A549 (cell line): ENCODE measurements around the gene PPP1R12C. TPM values are rescaled to one million over a fixed set of nuclear protein-coding genes. Genes with fewer than 3 reads are reported as not detected.

Experiments
- ATAC-seq, 2 experiments: fragments of 200-7000 bp in 1 of 2; fragments of >200 bp in 1 of 2; cut with Nextera tagmentation in 1 of 2; cut with Tn5 transposase in 1 of 2; 3 replicates each; pipeline versions ENCODE4 v1.8.0 to v1.9.1; 2018 to 2020; ENCODE audit warnings: mild to moderate bottlenecking in 1 of 2, moderate library complexity in 1 of 2
- CTCF ChIA-PET: fragments of 300-600 bp; sonication (Branson Sonifier 250); formaldehyde crosslinking; extraction: SDS; loops from one replicate; lab custom pipeline; 2021; ENCODE audit warnings: antibody characterized with exemption, inconsistent platforms; lab: Yijun Ruan, JAX
- POLR2A ChIA-PET: fragments of 350-600 bp; formaldehyde crosslinking; extraction: SDS; loops from one replicate; lab custom pipeline; 2021; ENCODE audit warnings: antibody characterized with exemption, inconsistent platforms; lab: Yijun Ruan, JAX
- DNase-seq, 2 experiments: peaks; one replicate each; pipeline versions ENCODE4 v3.0.0 to v3.0.0-alpha.2; 2011 to 2016; ENCODE audit warnings: low read depth in 1 of 2, low spot score in 1 of 2
- FAIRE-seq: peaks from 2 replicates; lab custom pipeline; 2011; peaks lifted over from hg19 to GRCh38; lab: Jason Lieb, UNC
- H3K27ac ChIP-seq, 2 experiments: fragments of >200 bp; sonication (Bioruptor Twin); formaldehyde crosslinking; 3 replicates each; pipeline ENCODE4 v1.5.1; 2016 to 2017
- H3K4me1 ChIP-seq: fragments of >200 bp; sonication (Bioruptor Twin); formaldehyde crosslinking; 3 replicates; pipeline ENCODE4 v1.6.1; 2016
- H3K4me2 ChIP-seq: fragments of >200 bp; sonication (Bioruptor Twin); formaldehyde crosslinking; 3 replicates; pipeline ENCODE4 v1.6.1; 2016
- H3K4me3 ChIP-seq: fragments of >200 bp; sonication (Bioruptor Twin); formaldehyde crosslinking; 3 replicates; pipeline ENCODE4 v1.5.1; 2016
- H3K9me3 ChIP-seq: fragments of >200 bp; sonication (Bioruptor Twin); formaldehyde crosslinking; 3 replicates; pipeline ENCODE4 v1.6.1; 2016
- BHLHE40 ChIP-seq: IDR thresholded peaks from 2 replicates; pipeline ENCODE4 v1.6.1; 2012; ENCODE audit warnings: low read depth, low read length, inconsistent platforms
- CBX2 ChIP-seq: fragments of 200-600 bp; sonication (generic); IDR thresholded peaks from 2 replicates; pipeline ENCODE4 v1.6.1; 2016; ENCODE audit warnings: low read depth, mild to moderate bottlenecking, borderline replicate concordance
- CHD2 ChIP-seq: fragments of 150-350 bp; IDR thresholded peaks from 2 replicates; pipeline ENCODE4 v1.6.1; 2014; ENCODE audit warnings: low read length; ENCODE audit not compliant: partially characterized antibody
- EHMT2 ChIP-seq: fragments of 200-600 bp; sonication (generic); IDR thresholded peaks from 2 replicates; pipeline ENCODE4 v1.6.1; 2016; ENCODE audit warnings: antibody characterized with exemption, low read depth, mild to moderate bottlenecking, moderate library complexity
- EP300 ChIP-seq, 2 experiments: fragments of >200 bp; sonication (Bioruptor Twin); formaldehyde crosslinking; IDR thresholded peaks; 2 replicates in 1 of 2; 3 replicates in 1 of 2; pipeline ENCODE4 v1.6.1; 2016 to 2017
- ESRRA ChIP-seq: fragments of 150-350 bp; IDR thresholded peaks from 2 replicates; pipeline ENCODE4 v1.6.1; 2014; ENCODE audit warnings: mild to moderate bottlenecking, low read length, borderline replicate concordance
- FOXS1 ChIP-seq: fragments of 250-450 bp; sonication (Bioruptor Pico); IDR thresholded peaks from 2 replicates; pipeline ENCODE4 v1.5.0; 2020; ENCODE audit warnings: mild to moderate bottlenecking, moderate library complexity
- HDAC2 ChIP-seq: fragments of 200-600 bp; sonication (generic); IDR thresholded peaks from 2 replicates; pipeline ENCODE4 v1.6.1; 2016
- HOXA7 ChIP-seq: fragments of 250-450 bp; sonication (Bioruptor Pico); IDR thresholded peaks from 2 replicates; pipeline ENCODE4 v1.5.0; 2020; ENCODE audit warnings: mild to moderate bottlenecking, moderate library complexity
- JUN ChIP-seq, 2 experiments: fragments of >200 bp; sonication (Bioruptor Twin); formaldehyde crosslinking; IDR thresholded peaks; 2 replicates in 1 of 2; 3 replicates in 1 of 2; pipeline ENCODE4 v1.6.1; 2016 to 2017
- JUNB ChIP-seq: fragments of >200 bp; sonication (Bioruptor Twin); formaldehyde crosslinking; IDR thresholded peaks from 2 replicates; pipeline ENCODE4 v1.6.1; 2016
- MAX ChIP-seq: IDR thresholded peaks from 2 replicates; pipeline ENCODE4 v1.6.1; 2012
- PHF8 ChIP-seq: fragments of 200-600 bp; sonication (generic); IDR thresholded peaks from 2 replicates; pipeline ENCODE4 v1.6.1; 2016; ENCODE audit warnings: low read depth, mild to moderate bottlenecking, antibody characterized with exemption, moderate library complexity, borderline replicate concordance
- RARB ChIP-seq: fragments of 250-450 bp; sonication (Bioruptor Pico); IDR thresholded peaks from 2 replicates; pipeline ENCODE4 v1.8.0; 2021; ENCODE audit warnings: mild to moderate bottlenecking, moderate library complexity
- RCOR1 ChIP-seq: fragments of 150-350 bp; IDR thresholded peaks from 2 replicates; pipeline ENCODE4 v1.6.1; 2014; ENCODE audit warnings: antibody characterized with exemption, low read length, low read depth
- RFX5 ChIP-seq: fragments of 450-650 bp; IDR thresholded peaks from 2 replicates; pipeline ENCODE4 v1.7.1; 2014; ENCODE audit warnings: antibody characterized with exemption, mild to moderate bottlenecking, moderate library complexity
- RNF2 ChIP-seq: fragments of 200-600 bp; sonication (generic); IDR thresholded peaks from 2 replicates; pipeline ENCODE4 v1.6.1; 2016; ENCODE audit warnings: low read depth, mild to moderate bottlenecking, antibody characterized with exemption, moderate library complexity, borderline replicate concordance
- SREBF2 ChIP-seq: fragments of 450-650 bp; IDR thresholded peaks from 2 replicates; pipeline ENCODE4 v1.6.1; 2014; ENCODE audit warnings: mild to moderate bottlenecking, moderate library complexity
- WGBS: methylation state at CpG from one replicate; pipeline ENCODE4 v1.1.6; 2017; ENCODE audit errors: missing lambda C conversion rate; 5-methylcytosine and 5-hydroxymethylcytosine counted together
- polyA plus RNA-seq, 4 experiments: library from polyadenylated mRNA; depleted of rRNA in 3 of 4; stranded (reverse); fragments of >200 nt; fragmentation: RNase III in 1 of 4; extraction: RNeasy Plus Mini Kit Qiagen cat#74134 plus additional on column Dnase treatment in 1 of 4; gene quantifications; 2 replicates in 3 of 4; 3 replicates in 1 of 4; pipeline ENCODE4 v1.2.3, GENCODE V29; 2011 to 2017
- TF ChIP-seq, protein P1 (sequence below): fragments of 250-450 bp; sonication (Bioruptor Pico); IDR thresholded peaks from 2 replicates; pipeline ENCODE4 v1.5.0; 2020; ENCODE audit warnings: low read depth, mild to moderate bottlenecking, moderate library complexity
- TF ChIP-seq, protein P2 (sequence below): fragments of 200-600 bp; sonication (generic); IDR thresholded peaks from 2 replicates; pipeline ENCODE4 v1.6.1; 2016; ENCODE audit warnings: antibody characterized with exemption, mild to moderate bottlenecking, moderate library complexity
- TF ChIP-seq, protein P3 (sequence below): fragments of 450-650 bp; IDR thresholded peaks from 2 replicates; pipeline ENCODE4 v1.6.1; 2014; ENCODE audit warnings: antibody characterized with exemption

The PPP1R12C gene
- polyA plus RNA-seq, 2 of the 4 experiments (the other 2 are of a cell fraction), result 22.0 to 70.3 TPM

- DNase-seq (peak; percentile 47 to 55), ATAC-seq (peak; percentile 18 to 37; a peak in 5 of 6 replicates), FAIRE-seq (no peak)
- peak overlapping the region in 1 of 2 experiments; percentile 69; a peak in 3 of 6 replicates for H3K27ac ChIP-seq
- peak overlapping the region; percentile 47 for H3K4me2 ChIP-seq
- peaks cover 20% of the 10 kb centered on the region for H3K4me1 ChIP-seq
- CTCF ChIA-PET, result interaction anchor here (0.6 to 4.5 kb wide), 42 partner anchors 8 to 488 kb away, joined by 3 to 123 read pairs (median 6); partner anchors contain the start of genes DNAAF3, HSPBP1, PPP1R12C and PPP6R1
- no peaks in the 10 kb centered on the region for H3K9me3 ChIP-seq
- no peak for TF ChIP-seq FOXS1
- TF ChIP-seq BHLHE40, result no peak
- no peak for TF ChIP-seq ESRRA
- no peak for TF ChIP-seq HDAC2
- no peak for TF ChIP-seq JUNB
- TF ChIP-seq PHF8, result no peak
- no peak for TF ChIP-seq MAX
- TF ChIP-seq CHD2, result no peak
- no peak for TF ChIP-seq RNF2
- no peak for TF ChIP-seq HOXA7
- TF ChIP-seq, protein P1, sequence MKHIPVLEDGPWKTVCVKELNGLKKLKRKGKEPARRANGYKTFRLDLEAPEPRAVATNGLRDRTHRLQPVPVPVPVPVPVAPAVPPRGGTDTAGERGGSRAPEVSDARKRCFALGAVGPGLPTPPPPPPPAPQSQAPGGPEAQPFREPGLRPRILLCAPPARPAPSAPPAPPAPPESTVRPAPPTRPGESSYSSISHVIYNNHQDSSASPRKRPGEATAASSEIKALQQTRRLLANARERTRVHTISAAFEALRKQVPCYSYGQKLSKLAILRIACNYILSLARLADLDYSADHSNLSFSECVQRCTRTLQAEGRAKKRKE, result no peak
- TF ChIP-seq CBX2, result no peak
- TF ChIP-seq EP300 (IDR thresholded peaks at IDR 0.05), result no peak
- TF ChIP-seq RFX5, result no peak
- TF ChIP-seq EHMT2, result no peak
- TF ChIP-seq RCOR1, result no peak
- TF ChIP-seq RARB, result no peak
- WGBS, result 58% methylated on average over 16 of the region's 18 CpGs
- POLR2A ChIA-PET, result interaction anchor here (0.6 to 1.0 kb wide), 3 partner anchors 12 to 263 kb away, joined by 3 to 6 read pairs (median 5); no protein-coding TSS in a partner anchor
- no peak overlapping the region for H3K4me3 ChIP-seq
Observed at GRCh38 chr19:55158848-55159749, 41.7 kb upstream of the PPP1R12C start.

- Histone ChIP-seq H3K4me3 (no peak overlapping the region), H3K4me2 (peak overlapping the region; percentile 47; the same call in 2 of the 3 replicates), H3K9me3 (no peaks in the 10 kb centered on the region), H3K4me1 (peaks cover 20% of the 10 kb centered on the region), H3K27ac (peak overlapping the region in 1 of 2 experiments; percentile 69; a peak in 3 of 6 replicates)
- FAIRE-seq (no peak), ATAC-seq (no peak), DNase-seq (no peak)
- CTCF ChIA-PET, result interaction anchor here (0.6 to 4.5 kb wide), 8 partner anchors 10 to 277 kb away, joined by 3 to 123 read pairs (median 20); partner anchors contain the start of genes DNAAF3 and TNNT1
- 68% methylated on average over 4 of the region's 4 CpGs for WGBS
- TF ChIP-seq, protein P2, sequence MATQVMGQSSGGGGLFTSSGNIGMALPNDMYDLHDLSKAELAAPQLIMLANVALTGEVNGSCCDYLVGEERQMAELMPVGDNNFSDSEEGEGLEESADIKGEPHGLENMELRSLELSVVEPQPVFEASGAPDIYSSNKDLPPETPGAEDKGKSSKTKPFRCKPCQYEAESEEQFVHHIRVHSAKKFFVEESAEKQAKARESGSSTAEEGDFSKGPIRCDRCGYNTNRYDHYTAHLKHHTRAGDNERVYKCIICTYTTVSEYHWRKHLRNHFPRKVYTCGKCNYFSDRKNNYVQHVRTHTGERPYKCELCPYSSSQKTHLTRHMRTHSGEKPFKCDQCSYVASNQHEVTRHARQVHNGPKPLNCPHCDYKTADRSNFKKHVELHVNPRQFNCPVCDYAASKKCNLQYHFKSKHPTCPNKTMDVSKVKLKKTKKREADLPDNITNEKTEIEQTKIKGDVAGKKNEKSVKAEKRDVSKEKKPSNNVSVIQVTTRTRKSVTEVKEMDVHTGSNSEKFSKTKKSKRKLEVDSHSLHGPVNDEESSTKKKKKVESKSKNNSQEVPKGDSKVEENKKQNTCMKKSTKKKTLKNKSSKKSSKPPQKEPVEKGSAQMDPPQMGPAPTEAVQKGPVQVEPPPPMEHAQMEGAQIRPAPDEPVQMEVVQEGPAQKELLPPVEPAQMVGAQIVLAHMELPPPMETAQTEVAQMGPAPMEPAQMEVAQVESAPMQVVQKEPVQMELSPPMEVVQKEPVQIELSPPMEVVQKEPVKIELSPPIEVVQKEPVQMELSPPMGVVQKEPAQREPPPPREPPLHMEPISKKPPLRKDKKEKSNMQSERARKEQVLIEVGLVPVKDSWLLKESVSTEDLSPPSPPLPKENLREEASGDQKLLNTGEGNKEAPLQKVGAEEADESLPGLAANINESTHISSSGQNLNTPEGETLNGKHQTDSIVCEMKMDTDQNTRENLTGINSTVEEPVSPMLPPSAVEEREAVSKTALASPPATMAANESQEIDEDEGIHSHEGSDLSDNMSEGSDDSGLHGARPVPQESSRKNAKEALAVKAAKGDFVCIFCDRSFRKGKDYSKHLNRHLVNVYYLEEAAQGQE, result no peak
- TF ChIP-seq SREBF2, result no peak
- TF ChIP-seq, protein P3, sequence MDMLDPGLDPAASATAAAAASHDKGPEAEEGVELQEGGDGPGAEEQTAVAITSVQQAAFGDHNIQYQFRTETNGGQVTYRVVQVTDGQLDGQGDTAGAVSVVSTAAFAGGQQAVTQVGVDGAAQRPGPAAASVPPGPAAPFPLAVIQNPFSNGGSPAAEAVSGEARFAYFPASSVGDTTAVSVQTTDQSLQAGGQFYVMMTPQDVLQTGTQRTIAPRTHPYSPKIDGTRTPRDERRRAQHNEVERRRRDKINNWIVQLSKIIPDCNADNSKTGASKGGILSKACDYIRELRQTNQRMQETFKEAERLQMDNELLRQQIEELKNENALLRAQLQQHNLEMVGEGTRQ, result no peak
- no peak for TF ChIP-seq JUN (IDR thresholded peaks at IDR 0.05)
- TF ChIP-seq, protein P1, result no peak
- POLR2A ChIA-PET, result interaction anchor here (0.6 kb wide), 1 partner anchor 264 kb away, joined by 6 read pairs; no protein-coding TSS in a partner anchor
Observed at GRCh38 chr19:55158423-55158822, 41.0 kb upstream of the PPP1R12C start.
